ENCODE results near the gene ZNF331.

Gene ZNF331

GRCh38 chr19:53520547-53521372 lies 17.2 kb upstream of the ZNF331 start:
- peak; percentile 77 for DNase-seq (ENCODE audit: insufficient read length, low spot score)
- peak; percentile 97 for FAIRE-seq

- FAIRE-seq (no peak), DNase-seq (ENCODE audit: insufficient read length, low spot score) (no peak)
Observed at GRCh38 chr19:53521373-53522202, 16.4 kb upstream of the ZNF331 start.

DNA sequence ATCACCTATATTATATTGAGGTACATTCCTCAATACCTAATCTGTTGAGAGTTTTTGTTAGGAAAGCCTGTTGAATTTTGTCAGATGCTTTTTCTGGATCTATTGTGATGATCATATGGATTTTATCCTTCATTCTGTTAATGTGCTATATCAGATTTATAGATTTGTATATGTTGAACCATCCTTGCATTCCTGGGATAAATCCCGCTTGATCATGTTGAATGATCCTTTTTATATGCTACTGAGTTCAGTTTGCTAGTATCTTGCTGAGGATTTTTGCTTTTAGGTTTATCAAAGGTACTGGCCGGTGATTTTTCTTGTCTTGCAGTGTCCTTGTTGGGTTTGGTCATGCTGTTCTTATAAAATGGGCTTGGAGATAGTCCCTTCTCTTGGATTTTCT lies 12.0 kb upstream of the ZNF331 start:
- DNase-seq (ENCODE audit: insufficient read length, low spot score): no peak
- no peak for FAIRE-seq

DNA sequence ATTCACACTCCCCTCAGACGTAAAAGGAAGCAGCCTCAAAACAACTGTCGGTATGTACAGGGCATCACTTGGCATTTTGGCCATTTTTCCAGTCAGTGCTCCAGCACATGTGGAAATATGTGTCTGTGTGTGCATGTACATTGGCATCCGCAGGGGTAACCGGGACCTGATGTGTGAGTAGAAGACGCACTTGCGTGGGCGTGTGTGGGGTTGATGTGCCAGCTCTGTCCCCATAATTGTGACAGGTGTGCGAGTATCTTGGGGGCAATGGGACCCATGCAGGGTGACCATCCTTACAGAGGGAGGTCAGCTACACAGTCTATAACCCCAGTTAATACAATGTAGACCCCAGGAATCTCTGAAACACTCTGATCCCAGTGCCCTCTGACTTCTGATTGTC lies 7.3 kb upstream of the ZNF331 start:
- no peak for DNase-seq (ENCODE audit: insufficient read length, low spot score)
- no peak for FAIRE-seq

DNA sequence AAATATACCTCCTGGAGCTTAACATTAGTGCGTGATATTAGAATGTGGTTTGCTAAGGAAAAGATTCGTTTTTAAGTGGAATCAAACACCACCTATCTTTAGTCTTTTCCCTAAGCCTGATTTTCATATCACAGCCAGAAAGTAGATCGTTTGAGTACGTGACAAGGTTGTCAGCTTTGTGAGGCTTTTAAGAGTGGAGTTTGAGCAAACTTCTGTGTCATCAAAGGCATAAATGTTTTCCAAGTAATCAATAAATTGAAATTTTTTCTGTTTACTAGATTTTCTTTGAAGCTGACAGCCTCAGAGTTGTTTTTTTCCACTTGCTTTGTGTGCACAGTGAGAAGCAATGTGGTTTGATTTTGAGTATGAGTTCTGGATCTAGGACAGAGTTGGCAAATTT lies 6.5 kb upstream of the ZNF331 start:
- DNase-seq (ENCODE audit: insufficient read length, low spot score): no peak
- no peak for FAIRE-seq

- DNase-seq (ENCODE audit: insufficient read length, low spot score): no peak
Observed at GRCh38 chr19:53532362-53532761, 5.6 kb upstream of the ZNF331 start.

GRCh38 chr19:53536225-53536548 lies 1.8 kb upstream of the ZNF331 start:
- DNase-seq (ENCODE audit: insufficient read length, low spot score): no peak
- no peak for FAIRE-seq

More at GRCh38 chr19:53532362-53532761, 5.6 kb upstream of the ZNF331 start:
- FAIRE-seq: no peak

DNA sequence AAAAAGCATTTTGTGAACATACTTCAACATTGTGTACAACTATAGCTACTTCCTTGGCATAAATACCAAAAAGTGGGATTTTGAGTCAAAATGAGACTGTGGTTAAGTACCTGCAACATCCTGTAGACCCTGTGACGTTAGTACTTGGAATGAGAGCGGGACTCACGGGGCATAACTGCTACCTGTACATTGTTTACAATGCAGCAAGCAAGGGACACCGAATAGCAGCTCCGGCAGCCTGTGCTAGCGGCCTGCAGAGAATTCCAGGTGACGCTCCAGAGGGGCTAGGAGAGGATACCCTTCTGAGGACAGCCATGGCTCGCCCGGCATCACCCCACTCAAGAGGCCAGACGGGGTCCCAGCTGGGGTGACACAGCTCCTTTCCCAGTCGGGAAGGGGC lies 824 bp upstream of the ZNF331 start:
- FAIRE-seq (no peak), DNase-seq (ENCODE audit: insufficient read length, low spot score) (no peak)

DNA sequence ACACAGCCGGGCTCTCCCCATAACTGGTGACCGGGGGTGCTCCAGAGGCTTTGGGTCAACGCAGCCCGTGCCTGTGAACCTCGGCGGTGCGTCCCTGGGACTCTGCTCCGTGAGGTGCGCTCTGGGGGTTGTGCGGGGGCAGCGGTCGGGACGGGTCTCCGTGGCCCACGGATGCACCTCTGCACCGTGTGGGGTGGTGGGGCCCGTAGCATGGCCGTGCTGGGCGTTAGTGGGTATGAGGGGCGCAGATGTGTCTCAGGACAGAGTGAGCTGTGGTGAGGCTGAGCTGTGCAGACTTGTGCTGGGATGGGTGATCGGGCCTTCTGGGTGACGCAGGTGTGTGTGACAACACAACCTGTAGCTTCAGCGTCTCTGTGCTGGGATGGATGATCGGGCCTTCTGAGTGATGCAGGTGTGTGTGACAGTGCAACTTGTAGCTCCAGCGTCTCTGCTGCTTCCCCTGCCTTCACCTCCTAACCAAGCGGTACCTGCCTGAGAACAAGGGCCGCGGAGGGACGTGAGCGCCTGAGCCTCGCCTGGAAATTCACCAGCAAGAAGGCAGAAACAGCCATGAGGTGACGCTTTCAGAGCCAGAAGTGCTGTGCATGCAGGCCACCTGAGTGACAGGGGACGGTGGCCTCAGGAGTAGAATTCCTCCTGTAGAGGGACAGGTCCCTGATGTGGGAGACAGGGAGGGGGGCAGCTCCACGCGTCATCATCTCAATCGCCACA lies 599 bp downstream of the ZNF331 start:
- no peak for FAIRE-seq
- no peak for DNase-seq (ENCODE audit: insufficient read length, low spot score)

DNA sequence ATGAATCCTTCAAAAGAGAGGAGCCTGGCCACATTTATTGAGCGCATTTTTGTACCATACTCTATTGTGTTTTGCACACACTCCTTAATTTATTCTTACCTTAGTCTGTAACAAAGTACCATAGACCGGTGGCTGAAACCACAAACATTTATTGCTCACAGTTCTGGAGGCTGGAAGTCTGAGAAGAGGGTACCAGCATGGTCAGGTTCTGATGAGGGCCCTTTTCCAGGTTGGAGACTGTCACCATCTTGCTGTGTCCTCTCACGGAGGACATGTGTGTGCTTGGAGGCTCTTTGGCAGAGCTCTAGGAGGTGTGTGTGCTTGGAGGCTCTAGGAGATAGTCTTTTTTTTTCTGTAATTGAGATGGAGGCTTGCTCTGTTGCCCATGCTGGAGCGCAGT lies 2.1 kb downstream of the ZNF331 start:
- no peak for FAIRE-seq
- DNase-seq (ENCODE audit: insufficient read length, low spot score): no peak

- FAIRE-seq (no peak), DNase-seq (ENCODE audit: insufficient read length, low spot score) (no peak)
Observed at GRCh38 chr19:53541971-53542370, 4.0 kb downstream of the ZNF331 start.

GRCh38 chr19:53545271-53546065 lies 7.5 kb downstream of the ZNF331 start:
- FAIRE-seq (no peak), DNase-seq (ENCODE audit: insufficient read length, low spot score) (no peak)

GRCh38 chr19:53546758-53547513 lies 9.0 kb downstream of the ZNF331 start:
- FAIRE-seq (no peak), DNase-seq (ENCODE audit: insufficient read length, low spot score) (no peak)

DNA sequence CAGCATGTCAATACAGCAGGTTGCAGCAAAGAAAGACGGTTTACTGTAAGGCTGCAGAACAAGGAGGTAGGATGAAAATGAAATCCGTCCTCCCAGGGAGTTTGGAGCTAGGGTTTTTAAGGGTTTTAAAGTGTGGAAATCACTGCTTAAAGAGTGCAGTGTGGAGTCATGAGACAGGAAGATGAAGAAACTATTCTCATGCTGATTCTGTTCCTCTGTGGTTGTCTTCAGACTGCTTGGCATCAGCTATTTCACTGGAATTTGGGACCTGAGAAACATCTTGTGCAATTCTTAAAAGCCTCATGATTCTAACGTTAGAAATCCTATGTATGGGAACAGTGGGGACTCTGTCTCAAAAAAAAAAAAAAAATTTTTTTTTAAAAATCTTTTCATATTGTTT lies 11.4 kb downstream of the ZNF331 start:
- FAIRE-seq (no peak), DNase-seq (ENCODE audit: insufficient read length, low spot score) (no peak)

- FAIRE-seq (no peak), DNase-seq (ENCODE audit: insufficient read length, low spot score) (no peak)
Observed at GRCh38 chr19:53552001-53552721, 14.2 kb downstream of the ZNF331 start.

- FAIRE-seq: no peak
Observed at GRCh38 chr19:53553156-53553555, 15.2 kb downstream of the ZNF331 start.

GRCh38 chr19:53553865-53554791 lies 16.2 kb downstream of the ZNF331 start:
- DNase-seq (ENCODE audit: insufficient read length, low spot score) (peak; percentile 48), FAIRE-seq (peak; percentile 47)

More at GRCh38 chr19:53553156-53553555, 15.2 kb downstream of the ZNF331 start:
- no peak for DNase-seq (ENCODE audit: insufficient read length, low spot score)

DNA sequence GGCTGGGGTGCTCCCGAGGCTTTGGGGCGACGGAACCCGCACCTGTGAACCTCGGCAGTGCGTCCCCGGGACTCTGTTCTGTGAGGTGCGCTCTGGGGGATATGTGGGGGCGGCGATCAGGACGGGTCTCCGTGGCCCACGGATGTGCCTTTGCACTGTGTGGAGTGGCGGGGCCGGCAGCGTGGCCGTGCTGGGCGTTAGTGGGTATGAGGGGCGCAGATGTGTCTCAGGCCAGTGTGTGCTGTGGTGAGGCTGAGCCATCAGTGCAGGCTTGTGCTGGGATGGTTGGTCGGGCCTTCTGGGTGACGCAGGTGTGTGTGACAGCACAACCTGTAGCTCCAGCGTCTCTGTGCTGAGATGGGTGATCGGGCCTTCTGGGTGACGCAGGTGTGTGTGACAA lies 16.9 kb downstream of the ZNF331 start:
- DNase-seq (ENCODE audit: insufficient read length, low spot score) (no peak), FAIRE-seq (no peak)

Measured in GM19239 (cell line).